Measurements from ENCODE around the gene PPM1A. TPM values are rescaled to one million over a fixed set of nuclear protein-coding genes. Genes with fewer than 3 reads are reported as not detected.

PPM1A gene
- total RNA-seq, 1 experiment from 2014 or later, result 41.7 TPM

DNA sequence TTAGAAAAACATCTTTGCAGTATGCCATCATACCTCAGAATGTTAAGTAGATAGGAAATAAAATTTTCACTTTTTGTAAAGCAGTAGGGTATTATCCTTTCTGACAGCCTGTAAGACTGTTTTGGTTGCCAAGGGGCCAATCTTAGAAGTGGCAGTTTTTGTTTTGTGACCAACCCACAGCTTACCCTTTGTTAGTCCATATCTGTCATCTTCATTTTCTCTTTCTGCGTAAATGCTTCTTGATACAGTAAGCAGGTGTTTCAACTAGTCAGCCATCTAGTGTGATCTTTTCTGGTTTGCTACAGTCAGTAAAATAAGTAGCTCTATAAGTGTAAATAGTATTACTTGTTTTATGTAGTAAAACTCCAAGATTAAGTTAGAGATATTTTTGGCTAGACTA is 8.8 kb downstream of the PPM1A start:
- no peak for DNase-seq
- H3K14ac ChIP-seq (ENCODE audit: insufficient read depth, low read length), result no peak overlapping the region
- H3K4ac ChIP-seq (ENCODE audit: low read depth, low read length), result no peak overlapping the region
- no peak overlapping the region for H2BK120ac ChIP-seq (ENCODE audit: low read depth, low read length, poor library complexity, severe bottlenecking)
- H3K27me3 ChIP-seq (ENCODE audit: insufficient read depth, low read length), result no peaks in the 10 kb centered on the region
- Mint-ChIP-seq H3K4me3 (no peak overlapping the region), H3K9me3 (no peaks in the 10 kb centered on the region), H3K27ac (no peak overlapping the region), H3K4me1 (peaks cover 14 to 19% of the 10 kb centered on the region in 2 experiments), H3K36me3 (ENCODE audit: insufficient read depth in 1 of 3, low read depth in 3 of 3) (no peaks in the 10 kb centered on the region), H3K27me3 (ENCODE audit: low read depth) (no peaks in the 10 kb centered on the region)
- no peak overlapping the region for H2AK5ac ChIP-seq (ENCODE audit: insufficient read length, low read length)
- no peaks in the 10 kb centered on the region for H3K9me3 ChIP-seq (ENCODE audit: control insufficient read depth, low read depth, low read length)
- H3K27ac ChIP-seq (ENCODE audit: insufficient read length, low read depth, low read length), result no peak overlapping the region
- H3K79me2 ChIP-seq (ENCODE audit: insufficient read depth, low read length), result peaks cover 23% of the 10 kb centered on the region; the same call in 1 of the 2 replicates
- H3K79me1 ChIP-seq (ENCODE audit: insufficient read depth, low read depth, low read length, poor library complexity, severe bottlenecking), result peaks cover 5% of the 10 kb centered on the region
- no peaks in the 10 kb centered on the region for H4K20me1 ChIP-seq (ENCODE audit: control insufficient read depth, insufficient read depth, insufficient read length)
- no peak overlapping the region for H3K4me2 ChIP-seq (ENCODE audit: insufficient read depth, insufficient read length, low read length)
- H3K23me2 ChIP-seq (ENCODE audit: insufficient read length, low read depth, low read length, poor library complexity, severe bottlenecking), result no peaks in the 10 kb centered on the region
- H3T11ph ChIP-seq (ENCODE audit: low read length), result no peak overlapping the region
- TF ChIP-seq, protein P1, sequence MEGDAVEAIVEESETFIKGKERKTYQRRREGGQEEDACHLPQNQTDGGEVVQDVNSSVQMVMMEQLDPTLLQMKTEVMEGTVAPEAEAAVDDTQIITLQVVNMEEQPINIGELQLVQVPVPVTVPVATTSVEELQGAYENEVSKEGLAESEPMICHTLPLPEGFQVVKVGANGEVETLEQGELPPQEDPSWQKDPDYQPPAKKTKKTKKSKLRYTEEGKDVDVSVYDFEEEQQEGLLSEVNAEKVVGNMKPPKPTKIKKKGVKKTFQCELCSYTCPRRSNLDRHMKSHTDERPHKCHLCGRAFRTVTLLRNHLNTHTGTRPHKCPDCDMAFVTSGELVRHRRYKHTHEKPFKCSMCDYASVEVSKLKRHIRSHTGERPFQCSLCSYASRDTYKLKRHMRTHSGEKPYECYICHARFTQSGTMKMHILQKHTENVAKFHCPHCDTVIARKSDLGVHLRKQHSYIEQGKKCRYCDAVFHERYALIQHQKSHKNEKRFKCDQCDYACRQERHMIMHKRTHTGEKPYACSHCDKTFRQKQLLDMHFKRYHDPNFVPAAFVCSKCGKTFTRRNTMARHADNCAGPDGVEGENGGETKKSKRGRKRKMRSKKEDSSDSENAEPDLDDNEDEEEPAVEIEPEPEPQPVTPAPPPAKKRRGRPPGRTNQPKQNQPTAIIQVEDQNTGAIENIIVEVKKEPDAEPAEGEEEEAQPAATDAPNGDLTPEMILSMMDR (conservative IDR thresholded peaks at IDR 0.05), result no peak
- H4K5ac ChIP-seq (ENCODE audit: insufficient read length, low read depth, low read length), result no peak overlapping the region
- no peak overlapping the region for H2BK20ac ChIP-seq (ENCODE audit: low read depth, low read length, poor library complexity, severe bottlenecking)
- H2AFZ ChIP-seq (ENCODE audit: low read length), result no peak overlapping the region
- no peak overlapping the region for H2BK5ac ChIP-seq (ENCODE audit: insufficient read length, low read length)
- no peak overlapping the region for H2BK15ac ChIP-seq (ENCODE audit: low read depth, low read length)
- no peak overlapping the region for H3K56ac ChIP-seq (ENCODE audit: insufficient read length, low read depth, low read length)
- H3K18ac ChIP-seq (ENCODE audit: insufficient read length, low read depth, low read length), result no peak overlapping the region
- no CpG with 5 or more reads among the region's 1 CpG for WGBS (ENCODE audit: extremely low coverage, insufficient read length, low lambda C conversion rate)
- H2BK12ac ChIP-seq (ENCODE audit: insufficient read length, low read depth, low read length), result no peak overlapping the region
- no peaks in the 10 kb centered on the region; the same call in 1 of the 2 replicates for H3K4me1 ChIP-seq (ENCODE audit: insufficient read depth, low read length)
- H3K9ac ChIP-seq (ENCODE audit: extremely low read depth, insufficient read length, low read length), result no peak overlapping the region
- H4K8ac ChIP-seq (replicated peaks; ENCODE audit: insufficient read length, low read depth, low read length), result no peak overlapping the region
- H3K23ac ChIP-seq (ENCODE audit: insufficient read length, low read depth, low read length), result no peak overlapping the region
- H4K91ac ChIP-seq (ENCODE audit: insufficient read length, low read depth, low read length), result no peak overlapping the region

Measured in H9 (cell line).